NCI-H2081 treated with DMSO at 0.1 percent for 48 hours (cell line): ENCODE data around the gene ENTPD8.
"Not testable (repeated sequence)": the region's sequence is repeated elsewhere in the genome, so short reads cannot be mapped to it uniquely, and the experiment has no call there.

Experiments used
- DNase-seq: peaks from one replicate; lab custom pipeline; 2025; lab: John Stamatoyannopoulos, UW

The ENTPD8 gene

DNA sequence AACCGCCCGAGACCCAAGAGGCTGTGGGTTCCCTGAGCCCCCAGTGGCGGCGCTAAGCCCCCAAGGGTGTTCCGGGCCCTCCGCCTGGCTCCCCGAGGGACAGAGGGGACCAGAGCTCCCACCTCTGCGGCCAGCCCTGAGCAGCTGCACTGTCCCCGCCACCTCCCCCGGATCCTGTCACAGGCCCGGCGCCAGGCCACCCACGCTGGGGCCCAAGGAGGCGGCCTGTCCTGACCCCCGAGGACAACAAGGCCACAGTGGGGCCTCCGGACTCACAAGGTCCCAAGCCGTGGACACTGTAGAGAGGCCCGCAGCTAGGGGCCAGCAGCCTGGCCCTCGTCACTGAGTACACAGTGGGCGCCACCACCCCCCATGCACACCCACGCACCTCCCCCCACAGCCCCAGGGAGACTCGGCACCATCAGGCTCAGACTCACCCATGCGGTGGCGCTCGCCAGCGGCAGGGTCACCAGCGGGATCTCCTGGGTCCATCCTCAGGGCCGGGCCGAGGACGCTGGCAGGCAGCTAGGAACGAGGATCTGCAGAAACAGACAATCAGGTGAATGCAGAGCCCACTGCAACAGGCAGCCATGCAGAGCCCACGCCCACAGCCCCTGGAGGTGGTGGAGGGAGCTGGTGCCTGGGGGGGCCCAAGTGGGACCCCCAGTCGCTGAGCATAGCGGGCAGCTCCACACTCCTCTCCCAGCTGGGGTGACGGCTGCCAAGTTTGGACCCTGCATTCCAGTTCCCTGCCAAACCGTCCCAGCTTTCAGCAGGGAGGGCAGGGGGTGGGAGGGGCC lies 46.1 kb downstream of the ENTPD8 start:
- no peak for DNase-seq

DNA sequence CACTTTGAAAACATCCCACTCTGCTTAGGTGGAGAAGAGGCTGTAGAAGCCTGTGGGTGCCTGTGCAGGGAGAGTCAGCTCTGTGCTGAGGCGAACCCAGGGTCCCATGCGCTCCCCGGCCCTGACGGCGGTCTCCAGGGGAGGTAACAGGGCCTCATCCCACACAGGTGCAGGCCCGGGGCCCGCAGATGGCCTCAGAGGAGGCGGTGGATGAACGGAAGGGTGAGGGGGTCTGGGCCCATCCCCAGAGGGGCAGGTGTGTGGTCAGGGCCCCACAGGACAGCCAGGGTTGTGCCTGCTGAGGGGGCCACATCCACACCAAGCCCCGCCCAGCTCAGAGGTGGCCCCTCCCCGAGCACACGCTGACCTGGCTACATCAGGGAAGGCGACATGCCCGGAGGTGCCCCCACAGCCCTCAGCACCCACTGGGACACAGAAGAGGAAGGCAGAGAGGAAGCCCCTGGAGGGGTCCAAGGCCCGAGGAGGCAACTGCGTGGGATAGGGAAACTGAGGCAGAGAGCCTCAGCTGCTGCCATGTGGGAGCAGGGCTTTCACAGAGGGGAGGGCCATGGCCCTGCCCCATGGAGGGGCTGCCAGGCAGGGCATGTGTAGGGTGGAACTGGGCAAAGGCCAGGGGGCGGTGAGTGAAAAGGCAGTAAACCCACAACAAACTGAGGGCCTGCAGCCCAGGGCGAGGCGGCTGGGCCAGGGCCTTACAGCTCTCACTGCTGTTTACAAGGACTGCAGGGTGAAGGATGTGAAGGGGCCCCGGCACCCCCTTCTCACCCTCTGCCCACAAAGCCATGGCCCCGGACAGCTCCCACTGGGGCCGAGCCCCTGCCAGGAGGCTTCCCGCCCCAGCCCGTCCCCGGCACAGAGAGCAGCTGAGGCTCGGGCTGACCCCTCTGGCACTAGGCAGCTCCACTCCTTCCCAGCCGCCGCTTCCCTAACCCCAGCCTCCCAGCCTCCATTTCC lies 47.7 kb downstream of the ENTPD8 start:
- no peak for DNase-seq

- DNase-seq, result no peak
Observed at GRCh38 chr9:137392232-137393007, 48.7 kb downstream of the ENTPD8 start.

GRCh38 chr9:137391411-137391754 lies 49.8 kb downstream of the ENTPD8 start:
- DNase-seq, result no peak

GRCh38 chr9:137390553-137391410 lies 50.4 kb downstream of the ENTPD8 start:
- DNase-seq, result no peak

- no peak for DNase-seq
Observed at GRCh38 chr9:137389428-137389746, 51.8 kb downstream of the ENTPD8 start.

DNA sequence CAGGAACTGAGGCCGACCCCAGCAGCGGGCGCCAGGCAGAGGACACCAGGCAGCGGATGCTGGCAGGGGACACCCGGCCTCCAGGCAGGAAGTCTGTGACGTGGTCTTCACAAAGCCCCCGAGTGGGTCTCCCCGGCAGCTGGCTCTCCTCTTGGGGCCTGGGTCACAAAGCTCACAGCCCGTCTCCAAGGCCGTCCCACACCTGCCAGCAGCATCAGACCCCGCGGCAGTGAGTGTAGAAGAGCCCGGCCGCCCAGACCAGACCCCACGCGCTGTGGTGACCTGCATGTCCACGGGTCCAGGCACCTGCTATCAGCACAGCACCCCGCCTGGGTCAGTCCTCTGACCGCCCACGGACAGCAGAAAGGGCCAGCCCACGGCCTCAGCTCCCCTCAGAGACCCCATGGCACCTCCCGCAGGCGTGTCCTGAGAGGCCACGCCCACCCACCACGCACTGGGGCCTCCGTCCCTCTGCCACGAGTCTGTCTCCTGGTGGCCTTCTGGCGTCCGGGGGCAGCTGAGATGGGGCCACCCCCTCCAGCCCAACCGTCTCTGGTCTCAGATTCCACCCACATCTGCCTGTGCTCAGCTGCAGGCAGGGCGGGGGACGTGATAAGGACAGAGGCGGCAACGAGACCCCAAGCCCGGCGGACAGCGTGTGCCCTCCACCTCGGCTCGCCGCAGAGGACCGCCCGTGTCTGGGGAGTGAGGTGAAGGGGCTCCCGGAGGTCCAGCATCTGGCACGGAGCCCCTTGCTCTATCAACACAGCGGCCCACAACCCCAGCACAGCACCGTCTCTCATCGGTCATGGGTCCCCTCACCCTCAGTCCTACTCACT lies 52.3 kb downstream of the ENTPD8 start:
- no peak for DNase-seq

DNA sequence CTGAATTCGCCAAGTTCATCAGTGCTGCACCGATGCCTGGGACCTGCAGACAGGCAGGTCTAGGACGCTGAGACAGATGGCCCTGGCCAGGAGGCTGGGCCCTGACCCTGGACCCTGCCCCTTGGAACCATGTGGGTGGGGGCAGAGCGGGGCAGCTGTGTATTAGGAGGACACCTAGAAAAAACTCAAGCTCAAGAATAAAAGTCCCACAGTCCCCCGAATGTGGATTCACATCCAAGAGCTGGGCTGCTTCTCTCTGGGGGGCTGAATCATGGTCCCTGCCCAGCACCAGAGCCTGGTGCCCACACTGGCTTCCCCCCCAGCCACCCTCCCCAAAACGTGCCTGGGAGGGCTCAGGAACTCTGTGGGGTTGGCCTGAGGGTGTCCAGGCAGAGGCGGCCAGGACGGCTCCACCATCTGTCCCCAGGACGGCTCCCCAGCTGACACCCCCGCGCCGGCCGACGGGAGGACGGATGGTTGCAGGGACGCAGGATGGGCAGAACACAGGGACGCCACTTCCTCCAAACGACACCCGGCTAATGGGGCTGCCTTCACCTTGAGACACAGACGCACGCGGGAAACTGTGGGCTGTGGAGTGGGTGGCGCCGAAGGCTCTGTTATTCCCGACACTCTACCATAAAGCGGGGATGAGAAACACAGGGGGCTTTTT lies 53.1 kb downstream of the ENTPD8 start:
- DNase-seq, result no peak

DNA sequence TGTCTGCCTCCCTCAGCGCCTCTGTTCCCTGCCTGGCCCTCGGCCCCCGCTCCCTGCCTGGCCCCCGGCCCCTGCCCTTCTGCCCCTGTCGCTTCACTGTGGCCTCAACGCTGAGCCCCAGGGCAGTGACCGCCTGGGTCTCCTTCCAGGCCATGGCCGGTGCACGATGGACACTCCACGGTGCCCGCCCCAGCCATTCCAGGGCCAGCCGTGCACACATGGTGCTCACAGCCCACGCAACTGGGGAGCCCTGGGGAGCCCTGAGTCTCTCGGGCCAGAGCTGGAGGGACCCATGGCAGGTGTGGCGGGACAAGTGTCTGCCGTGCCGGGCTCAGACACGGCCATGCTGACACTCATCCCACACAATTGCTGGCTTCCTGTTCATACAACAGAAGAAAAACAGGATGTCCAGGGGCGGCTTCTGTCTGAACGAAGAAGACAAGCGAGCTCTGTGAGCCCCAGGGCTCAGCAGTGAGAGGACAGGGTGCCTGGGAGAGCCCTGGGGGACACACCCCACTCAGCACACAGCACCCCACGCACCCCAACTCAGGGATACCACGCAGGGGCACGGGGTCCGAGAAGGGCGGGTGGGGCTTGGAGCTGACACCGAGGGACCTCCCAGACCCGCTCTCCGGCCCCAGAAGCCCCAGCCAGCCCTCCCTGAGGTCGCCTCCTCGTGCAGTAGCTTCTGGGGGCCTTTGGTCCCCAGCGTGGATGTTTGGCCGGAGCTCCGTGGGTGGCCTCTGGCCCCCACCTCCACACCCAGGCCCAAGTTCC lies 53.9 kb downstream of the ENTPD8 start:
- DNase-seq, result no peak

- not testable (repeated sequence) for DNase-seq
Observed at GRCh38 chr9:137386507-137387113, 54.5 kb downstream of the ENTPD8 start.

DNA sequence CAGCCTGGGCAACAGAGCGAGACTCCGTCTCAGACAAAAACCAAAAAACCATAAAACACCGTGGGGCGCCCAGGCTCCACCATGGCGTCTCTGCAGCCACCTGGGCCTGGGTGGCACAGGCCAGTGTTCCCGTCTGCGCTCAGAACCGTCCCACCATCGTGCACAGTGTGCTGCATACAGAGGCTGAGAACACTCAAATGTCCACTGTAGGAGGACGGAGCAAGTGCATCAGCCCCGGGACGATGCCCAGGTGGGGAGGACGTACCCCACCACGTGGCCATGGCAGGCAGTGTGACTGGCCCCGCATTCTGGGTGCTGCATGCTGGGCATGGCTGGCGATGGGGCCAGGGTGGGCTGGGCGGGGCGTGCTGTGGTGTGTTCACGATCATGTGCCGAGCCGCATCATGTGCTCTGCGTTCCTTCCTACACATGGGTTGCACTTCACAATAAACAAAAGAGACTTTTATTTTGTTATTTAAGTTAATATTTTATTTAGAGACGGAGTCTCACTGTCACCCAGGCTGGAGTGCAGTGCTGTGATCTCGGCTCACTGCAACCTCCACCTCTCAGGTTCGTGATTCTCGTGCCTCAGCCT lies 56.0 kb downstream of the ENTPD8 start:
- DNase-seq, result no peak
